ENCODE results near the gene NKG7. TPM values are rescaled to one million over a fixed set of nuclear protein-coding genes. Genes with fewer than 3 reads are reported as not detected.
A peak's percentile ranks its signal among the peaks of the same experiment; 100 is the strongest.
"Not testable (repeated sequence)": the region's sequence is repeated elsewhere in the genome, so short reads cannot be mapped to it uniquely, and the experiment has no call there.

NKG7 gene
- total RNA-seq, 1 donor from 2014 or later: not detected

DNA sequence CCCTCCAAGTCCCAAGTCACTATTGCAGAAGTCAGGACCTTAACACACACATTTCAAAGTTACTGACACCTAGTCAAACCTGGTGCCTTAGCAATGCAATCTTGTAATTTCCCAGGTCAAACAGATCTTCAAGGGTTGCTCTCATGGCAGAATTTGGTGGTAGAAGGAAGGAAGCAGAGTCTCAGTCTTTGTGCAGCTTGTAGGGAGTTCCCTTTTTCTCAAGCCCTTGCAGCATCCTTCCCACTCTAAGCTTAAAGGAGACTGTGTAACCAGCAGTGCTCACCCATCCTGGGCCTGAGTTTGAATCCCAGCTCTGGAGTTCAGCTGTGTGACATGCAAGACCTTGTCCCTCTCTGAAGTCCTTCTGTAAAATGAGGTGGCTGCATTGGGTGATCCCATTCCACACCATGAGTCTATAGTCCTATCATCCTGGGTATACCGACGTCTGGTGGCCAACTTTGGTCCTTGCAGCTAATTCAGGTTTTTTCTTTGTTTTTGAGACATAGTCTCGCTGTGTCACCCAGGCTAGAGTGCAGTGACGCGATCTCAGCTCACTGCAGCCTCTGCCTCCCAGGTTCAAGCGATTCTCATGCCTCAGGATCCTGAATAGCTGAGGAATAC lies 35.2 kb upstream of the NKG7 start:
- H3K4me3 Mint-ChIP-seq (ENCODE audit: unreplicated experiment): no peak overlapping the region
- H3K27me3 Mint-ChIP-seq (ENCODE audit: unreplicated experiment): peaks cover 2% of the 10 kb centered on the region
- DNase-seq: no peak
- H3K4me1 Mint-ChIP-seq (ENCODE audit: low read depth, unreplicated experiment): no peaks in the 10 kb centered on the region
- H3K27ac Mint-ChIP-seq (ENCODE audit: unreplicated experiment): no peak overlapping the region
- H3K36me3 Mint-ChIP-seq (ENCODE audit: unreplicated experiment): peaks cover 17% of the 10 kb centered on the region
- peaks cover 10% of the 10 kb centered on the region for H3K9me3 Mint-ChIP-seq (ENCODE audit: unreplicated experiment)
- TF ChIP-seq, protein P1, sequence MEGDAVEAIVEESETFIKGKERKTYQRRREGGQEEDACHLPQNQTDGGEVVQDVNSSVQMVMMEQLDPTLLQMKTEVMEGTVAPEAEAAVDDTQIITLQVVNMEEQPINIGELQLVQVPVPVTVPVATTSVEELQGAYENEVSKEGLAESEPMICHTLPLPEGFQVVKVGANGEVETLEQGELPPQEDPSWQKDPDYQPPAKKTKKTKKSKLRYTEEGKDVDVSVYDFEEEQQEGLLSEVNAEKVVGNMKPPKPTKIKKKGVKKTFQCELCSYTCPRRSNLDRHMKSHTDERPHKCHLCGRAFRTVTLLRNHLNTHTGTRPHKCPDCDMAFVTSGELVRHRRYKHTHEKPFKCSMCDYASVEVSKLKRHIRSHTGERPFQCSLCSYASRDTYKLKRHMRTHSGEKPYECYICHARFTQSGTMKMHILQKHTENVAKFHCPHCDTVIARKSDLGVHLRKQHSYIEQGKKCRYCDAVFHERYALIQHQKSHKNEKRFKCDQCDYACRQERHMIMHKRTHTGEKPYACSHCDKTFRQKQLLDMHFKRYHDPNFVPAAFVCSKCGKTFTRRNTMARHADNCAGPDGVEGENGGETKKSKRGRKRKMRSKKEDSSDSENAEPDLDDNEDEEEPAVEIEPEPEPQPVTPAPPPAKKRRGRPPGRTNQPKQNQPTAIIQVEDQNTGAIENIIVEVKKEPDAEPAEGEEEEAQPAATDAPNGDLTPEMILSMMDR (IDR thresholded peaks at IDR 0.05; ENCODE audit: partially characterized antibody, unreplicated experiment): peak; percentile 21

DNA sequence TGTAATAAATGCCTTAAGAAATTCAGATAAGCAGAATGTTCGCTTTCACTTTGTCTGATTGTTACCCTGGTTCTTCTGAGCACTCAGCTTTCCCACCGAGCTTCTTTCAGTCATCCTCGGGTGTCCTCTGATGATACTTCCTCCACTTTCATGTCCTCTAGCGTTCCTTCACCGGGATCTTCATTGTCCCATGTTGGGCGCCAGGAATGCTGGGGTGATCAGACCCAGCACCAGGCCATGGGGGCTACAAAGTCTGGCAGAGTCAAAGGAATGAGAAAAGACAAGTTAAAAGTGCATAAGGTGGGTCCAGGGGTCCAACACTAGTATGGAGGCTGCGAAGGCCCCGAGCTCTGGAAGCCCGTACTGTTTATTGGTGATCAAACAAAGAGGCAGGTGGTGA lies 29.7 kb upstream of the NKG7 start:
- Mint-ChIP-seq H3K27me3 (ENCODE audit: unreplicated experiment) (no peaks in the 10 kb centered on the region), H3K4me1 (ENCODE audit: low read depth, unreplicated experiment) (no peaks in the 10 kb centered on the region), H3K36me3 (ENCODE audit: unreplicated experiment) (peaks cover 35% of the 10 kb centered on the region), H3K9me3 (ENCODE audit: unreplicated experiment) (peaks cover 16% of the 10 kb centered on the region), H3K4me3 (ENCODE audit: unreplicated experiment) (no peak overlapping the region), H3K27ac (ENCODE audit: unreplicated experiment) (no peak overlapping the region)
- DNase-seq: no peak
- TF ChIP-seq, protein P1 (IDR thresholded peaks at IDR 0.05; ENCODE audit: partially characterized antibody, unreplicated experiment): no peak

DNA sequence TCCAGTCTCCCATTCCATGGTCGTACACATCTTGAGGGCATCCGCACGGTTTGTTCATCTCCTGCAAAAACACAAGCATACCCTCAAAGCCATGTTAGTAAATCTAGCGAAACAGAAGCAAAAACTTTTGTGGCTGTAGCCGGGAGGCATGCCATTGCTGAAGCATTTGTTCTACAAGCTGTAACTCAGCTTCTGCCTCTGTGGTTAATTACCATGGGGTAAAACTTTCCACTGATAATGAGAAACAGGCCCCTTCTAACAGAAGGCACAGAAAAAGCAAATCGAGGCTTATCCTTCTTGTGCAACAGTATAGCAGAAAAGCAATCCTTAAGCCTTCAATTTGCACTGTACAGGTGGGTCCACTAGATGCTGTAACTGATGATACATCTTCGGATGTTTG lies 27.5 kb upstream of the NKG7 start:
- H3K27me3 Mint-ChIP-seq (ENCODE audit: unreplicated experiment): not testable (repeated sequence)

DNA sequence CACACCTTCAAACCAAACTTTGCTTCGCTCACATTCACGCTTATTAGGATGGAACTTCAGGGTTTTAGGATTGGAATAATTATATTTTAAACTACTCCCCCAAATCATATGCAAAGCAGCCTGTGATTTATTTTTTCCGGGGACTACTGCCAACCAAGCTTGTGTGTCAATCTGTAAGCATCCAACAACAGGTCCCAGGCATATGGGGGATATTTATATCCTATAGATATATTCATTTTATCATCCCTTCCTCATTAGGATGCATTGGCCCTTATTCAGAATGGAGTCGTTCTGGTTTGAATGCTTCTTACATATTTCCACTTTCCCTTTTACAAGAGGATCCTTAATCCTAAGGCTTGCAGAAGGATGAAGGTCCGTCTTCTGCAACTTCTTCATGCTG lies 26.8 kb upstream of the NKG7 start:
- TF ChIP-seq, protein P1 (IDR thresholded peaks at IDR 0.05; ENCODE audit: partially characterized antibody, unreplicated experiment): no peak
- Mint-ChIP-seq H3K4me1 (ENCODE audit: low read depth, unreplicated experiment) (no peaks in the 10 kb centered on the region), H3K27ac (ENCODE audit: unreplicated experiment) (no peak overlapping the region), H3K4me3 (ENCODE audit: unreplicated experiment) (no peak overlapping the region), H3K36me3 (ENCODE audit: unreplicated experiment) (peaks cover 30% of the 10 kb centered on the region), H3K9me3 (ENCODE audit: unreplicated experiment) (peaks cover 16% of the 10 kb centered on the region), H3K27me3 (ENCODE audit: unreplicated experiment) (peaks cover 2% of the 10 kb centered on the region)
- DNase-seq: no peak

More for the DNA sequence above, 27.5 kb upstream of the NKG7 start:
- not testable (repeated sequence) for H3K27ac Mint-ChIP-seq (ENCODE audit: unreplicated experiment); DNase-seq; H3K4me1 Mint-ChIP-seq (ENCODE audit: low read depth, unreplicated experiment); H3K4me3 Mint-ChIP-seq (ENCODE audit: unreplicated experiment)
- Mint-ChIP-seq H3K36me3 (ENCODE audit: unreplicated experiment) (peaks cover 30% of the 10 kb centered on the region), H3K9me3 (ENCODE audit: unreplicated experiment) (peaks cover 16% of the 10 kb centered on the region)

DNA sequence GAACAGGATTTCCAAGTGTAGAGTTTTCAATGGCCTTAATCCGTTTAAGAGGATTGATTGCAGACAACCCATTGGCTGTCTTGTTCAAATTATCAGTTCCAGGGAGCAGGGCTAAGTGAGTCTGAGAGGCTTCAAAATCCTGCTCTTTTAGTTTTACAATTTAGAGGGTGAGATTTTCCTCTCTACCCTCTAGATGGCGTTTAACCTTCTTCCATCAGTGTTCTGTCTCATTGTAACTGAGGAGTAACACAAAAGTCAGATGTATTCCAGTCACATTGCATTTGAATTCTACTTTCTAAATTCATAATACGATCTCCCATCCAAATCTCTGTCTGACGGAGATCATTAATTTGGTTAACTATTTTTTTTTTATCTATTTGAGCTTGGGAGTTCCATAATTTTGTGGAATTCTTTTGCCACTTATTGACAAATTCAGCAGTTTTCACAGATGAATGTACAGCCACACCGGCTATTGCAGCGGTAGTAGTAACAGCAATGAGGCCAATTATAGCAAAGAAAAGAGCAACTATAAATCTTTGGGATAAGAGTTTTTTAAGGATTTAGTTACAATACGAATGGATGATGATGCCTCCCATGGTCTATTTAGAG lies 25.7 kb upstream of the NKG7 start:
- H3K4me3 Mint-ChIP-seq (ENCODE audit: unreplicated experiment): no peak overlapping the region
- H3K27me3 Mint-ChIP-seq (ENCODE audit: unreplicated experiment): peaks cover 2% of the 10 kb centered on the region
- H3K36me3 Mint-ChIP-seq (ENCODE audit: unreplicated experiment): peaks cover 23% of the 10 kb centered on the region
- no peak for DNase-seq
- peaks cover 3% of the 10 kb centered on the region for H3K4me1 Mint-ChIP-seq (ENCODE audit: low read depth, unreplicated experiment)
- peaks cover 11% of the 10 kb centered on the region for H3K9me3 Mint-ChIP-seq (ENCODE audit: unreplicated experiment)
- no peak overlapping the region for H3K27ac Mint-ChIP-seq (ENCODE audit: unreplicated experiment)
- TF ChIP-seq, protein P1 (IDR thresholded peaks at IDR 0.05; ENCODE audit: partially characterized antibody, unreplicated experiment): peak; percentile 36

DNA sequence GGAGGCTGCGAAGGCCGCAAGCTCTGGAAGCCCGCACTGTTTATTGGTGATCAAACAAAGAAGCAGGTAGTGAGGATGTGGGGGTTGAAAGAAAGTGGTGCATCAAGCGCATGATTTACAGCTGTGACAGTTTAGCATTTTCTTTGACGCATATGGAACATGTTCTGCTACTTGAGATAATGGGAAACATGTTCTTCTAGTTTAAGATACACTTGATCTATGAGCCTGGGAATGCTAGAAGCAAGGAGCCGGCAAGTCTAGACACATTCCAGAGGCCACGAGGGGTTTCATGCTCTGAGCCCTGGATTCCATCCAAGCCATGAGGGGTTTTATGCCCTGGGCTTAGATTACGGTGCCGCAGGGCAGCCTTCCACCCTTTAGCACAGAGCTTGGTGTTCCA lies 25.0 kb upstream of the NKG7 start:
- H3K9me3 Mint-ChIP-seq (ENCODE audit: unreplicated experiment); DNase-seq; H3K4me3 Mint-ChIP-seq (ENCODE audit: unreplicated experiment); H3K27me3 Mint-ChIP-seq (ENCODE audit: unreplicated experiment); H3K4me1 Mint-ChIP-seq (ENCODE audit: low read depth, unreplicated experiment): not testable (repeated sequence)
- peak overlapping the region; percentile 33 for H3K27ac Mint-ChIP-seq (ENCODE audit: unreplicated experiment)
- peaks cover 18% of the 10 kb centered on the region for H3K36me3 Mint-ChIP-seq (ENCODE audit: unreplicated experiment)
